ENCODE measurements around the gene POLN.
"Not testable (repeated sequence)": the region's sequence is repeated elsewhere in the genome, so short reads cannot be mapped to it uniquely, and the experiment has no call there.

The POLN gene

DNA sequence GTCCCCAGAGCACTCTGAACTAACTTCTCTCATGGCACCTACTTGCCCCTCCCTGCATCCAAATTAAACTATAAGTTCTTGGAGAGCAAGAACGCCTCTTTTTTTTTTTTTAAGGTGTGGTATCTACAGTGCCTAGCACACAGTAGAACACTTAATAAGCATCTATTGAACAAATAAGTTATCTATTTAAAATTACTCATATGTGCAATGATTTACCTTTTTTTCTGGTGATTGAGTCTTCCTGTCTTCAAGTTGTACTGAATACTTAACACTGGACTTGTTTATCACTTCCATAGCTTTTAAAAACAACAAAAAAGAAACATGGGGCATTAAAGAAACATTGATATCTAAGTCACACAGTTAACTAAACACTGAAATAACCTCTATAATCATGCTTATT, 29.1 kb downstream of the POLN start:
- DNase-seq: no peak

DNA sequence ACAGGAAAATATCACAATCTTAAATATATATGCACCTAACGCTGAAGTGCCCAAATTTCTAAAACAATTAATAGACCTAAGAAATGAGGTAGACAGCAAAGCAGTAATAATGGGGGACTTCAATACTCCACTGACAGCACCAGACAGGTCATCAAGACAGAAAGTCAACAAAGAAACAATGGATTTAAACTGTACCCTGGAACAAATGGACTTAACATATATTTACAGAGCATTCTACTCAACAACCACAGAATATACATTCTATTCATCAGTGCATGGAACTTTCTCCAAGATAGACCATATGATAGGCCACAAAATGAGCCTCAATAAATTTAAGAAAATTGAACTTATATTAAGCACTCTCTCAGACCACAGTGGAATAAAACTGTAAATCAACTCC, 39.1 kb downstream of the POLN start:
- not testable (repeated sequence) for DNase-seq

GRCh38 chr4:2194496-2194895, 47.4 kb downstream of the POLN start:
- no peak for DNase-seq

- no peak for DNase-seq
Measured at GRCh38 chr4:2193326-2193725, 48.6 kb downstream of the POLN start.

GRCh38 chr4:2186865-2187172, 55.1 kb downstream of the POLN start:
- no peak for DNase-seq

- no peak for DNase-seq
Measured at GRCh38 chr4:2186133-2186864, 55.6 kb downstream of the POLN start.

GRCh38 chr4:2183394-2183793, 58.5 kb downstream of the POLN start:
- DNase-seq: no peak

DNA sequence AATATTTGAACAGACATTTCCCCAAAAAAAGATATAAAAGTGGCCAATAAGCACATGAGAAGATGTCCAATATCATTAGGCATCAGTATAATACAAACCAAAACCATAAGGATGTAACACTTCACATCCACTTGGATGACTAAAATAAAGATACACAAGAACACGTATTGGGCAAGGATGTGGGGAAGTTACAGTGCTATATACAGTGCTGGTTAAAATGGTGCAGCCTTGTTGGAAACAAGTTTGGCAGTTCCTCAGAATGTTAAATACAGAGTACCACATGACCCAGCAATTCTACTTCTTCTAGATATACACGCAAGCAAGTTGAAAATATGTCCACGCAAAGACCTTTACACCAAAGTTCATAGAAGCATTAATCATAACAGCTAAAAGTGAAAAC, 58.9 kb downstream of the POLN start:
- no peak for DNase-seq

DNA sequence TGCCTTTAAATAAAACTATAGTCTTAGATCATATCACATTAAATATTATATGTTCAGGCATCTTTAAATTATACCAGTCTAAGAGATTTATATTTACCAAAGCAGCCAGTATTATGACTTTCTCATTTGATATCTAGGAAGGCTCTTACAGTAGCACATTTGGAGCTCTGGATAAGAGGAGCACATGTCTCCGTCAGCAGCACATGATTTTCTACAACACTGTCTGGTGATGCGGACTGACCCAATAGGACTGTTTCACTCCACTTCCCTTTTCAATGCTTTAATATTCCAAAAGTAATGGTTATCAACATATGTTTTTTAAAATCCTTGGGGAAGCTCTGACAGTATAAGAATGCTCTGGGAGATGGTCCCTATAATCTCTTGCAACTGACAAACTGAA, 61.5 kb downstream of the POLN start:
- no peak for DNase-seq

DNA sequence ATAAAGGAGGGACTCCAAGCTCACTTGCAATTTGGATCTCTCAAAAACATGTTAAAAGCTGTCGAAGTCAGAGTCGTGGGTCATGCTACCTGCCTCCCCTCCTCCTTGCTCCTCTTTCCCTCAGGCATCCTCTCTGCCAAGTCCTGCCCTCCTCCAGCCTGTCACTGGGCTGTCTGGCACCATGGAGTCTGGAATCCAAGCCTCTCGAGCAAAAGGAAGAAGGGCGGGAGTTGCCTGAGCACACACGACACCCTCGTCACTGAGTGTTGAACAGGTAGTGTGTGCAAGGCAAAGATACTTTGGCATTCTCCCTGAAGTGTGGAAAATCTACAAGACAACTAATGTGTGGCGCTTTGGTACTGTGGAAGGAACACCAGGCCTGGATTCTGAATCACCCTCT, 62.2 kb downstream of the POLN start:
- DNase-seq: no peak

DNA sequence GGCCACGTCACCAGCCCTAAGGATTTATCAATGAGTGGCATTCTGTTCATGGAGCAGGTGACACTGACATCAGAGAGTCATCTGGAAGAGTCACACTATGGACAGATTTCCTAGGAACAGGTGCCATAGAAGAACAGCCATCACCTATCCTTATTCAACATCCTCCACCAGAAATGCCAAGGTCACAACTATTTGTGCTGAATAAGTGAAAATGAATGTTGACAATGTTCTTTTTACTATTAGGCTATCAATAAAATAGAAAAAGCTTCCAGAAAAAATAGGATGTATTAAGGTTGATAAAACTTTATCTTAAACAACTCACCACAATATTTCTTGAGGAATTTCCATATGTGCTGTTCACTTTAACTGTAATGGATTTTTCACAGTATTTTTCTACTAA, 62.9 kb downstream of the POLN start:
- no peak for DNase-seq

- no peak for DNase-seq
Measured at GRCh38 chr4:2177443-2178093, 64.4 kb downstream of the POLN start.

DNA sequence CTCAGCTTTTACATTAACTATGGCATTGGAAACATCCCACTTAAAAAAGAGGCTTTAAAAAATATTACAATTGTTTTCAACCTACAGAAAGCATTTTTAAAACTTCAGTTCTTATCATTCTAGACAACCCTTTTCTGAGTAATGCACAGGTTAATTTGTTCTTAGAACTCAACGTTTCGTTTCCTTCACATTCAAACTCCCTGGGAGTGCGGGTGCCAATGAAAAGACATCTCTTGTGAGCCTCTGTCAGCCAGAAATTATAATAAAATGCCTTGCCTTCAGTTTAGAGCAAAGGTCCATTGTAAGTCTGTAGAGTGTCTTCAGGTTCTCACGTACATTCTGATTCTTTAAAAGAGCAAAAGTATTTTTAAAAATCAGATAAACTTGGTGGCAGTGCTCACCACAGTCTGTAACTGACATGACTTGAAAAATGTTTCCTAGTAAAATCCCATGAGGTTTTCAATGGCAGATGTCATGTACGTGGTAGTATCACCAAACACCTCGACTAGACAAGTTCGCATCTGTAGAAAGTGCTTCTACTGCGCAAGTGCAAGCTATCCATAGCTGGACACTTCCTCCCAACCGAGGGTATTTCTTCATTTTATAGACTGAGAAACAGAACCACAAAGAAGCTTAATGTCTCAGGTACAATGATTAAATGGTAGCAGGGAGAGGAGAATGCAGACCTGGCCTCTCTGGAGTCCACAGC, 65.8 kb downstream of the POLN start:
- DNase-seq: no peak

GRCh38 chr4:2174061-2174460, 67.9 kb downstream of the POLN start:
- no peak for DNase-seq

DNA sequence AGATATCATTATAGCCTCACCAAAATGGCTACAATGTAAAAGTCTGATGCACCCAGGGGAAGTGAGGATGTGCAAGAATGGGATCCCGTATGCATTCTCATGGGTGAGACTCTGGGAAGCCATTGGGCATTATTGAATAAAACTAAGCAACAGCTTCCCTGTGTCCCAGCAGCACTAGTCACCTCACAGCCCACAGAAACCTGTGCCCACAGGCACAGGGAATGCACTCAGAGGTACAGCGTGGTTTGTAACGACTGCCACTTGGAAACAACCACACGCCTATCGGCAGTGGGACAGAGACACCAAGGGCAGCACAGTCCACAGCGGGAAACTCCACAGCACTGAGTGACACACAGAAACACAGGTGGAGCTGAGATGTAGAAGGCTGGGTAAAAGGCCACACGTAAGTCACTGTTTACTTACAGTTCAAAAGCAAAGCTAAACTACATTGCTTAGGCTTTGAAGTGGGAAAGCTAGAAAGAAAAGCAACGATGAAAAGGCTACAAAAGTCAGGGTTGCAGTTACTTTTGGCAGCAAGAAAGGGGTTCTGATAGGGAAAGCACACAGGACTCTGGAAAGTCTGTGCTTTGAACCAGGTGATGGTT, 69.2 kb downstream of the POLN start:
- DNase-seq: no peak

- DNase-seq: no peak
Measured at GRCh38 chr4:2172161-2172560, 69.8 kb downstream of the POLN start.

GRCh38 chr4:2168469-2169319, 73.2 kb downstream of the POLN start:
- no peak for DNase-seq

- DNase-seq: no peak
Measured at GRCh38 chr4:2166253-2166652, 75.7 kb downstream of the POLN start.

DNA sequence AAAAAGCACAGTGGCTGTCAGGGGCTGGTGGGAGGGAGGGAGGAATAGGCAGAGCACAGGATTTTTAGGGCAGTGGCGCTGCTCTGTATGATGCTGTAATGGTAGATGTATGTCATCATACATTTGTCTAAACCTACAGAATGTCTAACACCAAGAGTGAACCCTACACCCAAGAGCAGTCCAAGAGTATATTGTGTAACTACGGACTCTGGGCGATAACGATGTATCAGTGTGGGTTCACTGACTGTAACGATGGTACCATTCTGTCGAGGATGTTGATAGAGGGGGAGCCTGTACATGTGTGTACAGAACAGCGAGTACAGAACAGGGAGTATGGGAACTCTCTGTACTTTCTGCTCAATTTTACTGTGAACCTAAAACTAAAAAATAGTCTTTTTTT, 76.5 kb downstream of the POLN start:
- DNase-seq: no peak

DNA sequence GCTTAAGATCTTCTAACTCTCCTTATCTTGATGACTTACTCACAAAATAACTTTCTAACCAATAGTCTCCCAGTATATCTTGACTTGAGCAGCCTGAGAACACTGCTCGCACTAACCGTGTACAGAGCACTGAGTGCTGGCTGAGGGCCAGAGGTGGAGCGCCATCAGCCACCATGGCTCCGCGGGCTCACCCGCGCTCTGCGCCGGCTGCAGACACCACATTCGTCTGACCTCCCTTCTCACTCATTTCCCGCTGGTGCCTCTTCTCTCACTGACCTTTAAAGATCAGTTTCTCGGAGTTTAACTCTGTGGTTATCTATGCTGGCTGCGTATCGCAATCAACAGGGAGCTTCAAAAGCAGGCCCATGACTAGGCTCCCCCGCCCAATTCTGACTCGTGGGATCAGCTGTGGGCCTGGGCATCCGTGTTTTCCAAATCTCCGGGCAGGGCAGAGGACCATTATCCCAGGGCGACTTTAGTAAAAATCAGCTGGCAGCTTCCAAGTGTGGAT, 78.6 kb downstream of the POLN start:
- DNase-seq: no peak

GRCh38 chr4:2161092-2161703, 80.7 kb downstream of the POLN start:
- not testable (repeated sequence) for DNase-seq

GRCh38 chr4:2159931-2160330, 82.0 kb downstream of the POLN start:
- DNase-seq: no peak

Data from activated CD8-positive, alpha-beta memory T cell treated with anti-CD3 and anti-CD28 coated beads, Interleukin-2, amount 50 U/mL, for 4 hours (primary cell).